ENCODE results near the gene ALLC. TPM values are rescaled to one million over a fixed set of nuclear protein-coding genes. Genes with fewer than 3 reads are reported as not detected.

The ALLC gene
- total RNA-seq, 1 donor from 2014 or later, result not detected

GRCh38 chr2:3642521-3643215 lies 15.3 kb upstream of the ALLC start:
- DNase-seq (ENCODE audit: extremely low spot score, unreplicated experiment), result peak; percentile 80
- Mint-ChIP-seq H3K9me3 (ENCODE audit: unreplicated experiment) (no peaks in the 10 kb centered on the region), H3K4me3 (ENCODE audit: unreplicated experiment) (no peak overlapping the region), H3K36me3 (ENCODE audit: unreplicated experiment) (no peaks in the 10 kb centered on the region), H3K4me1 (ENCODE audit: unreplicated experiment) (no peaks in the 10 kb centered on the region), H3K27ac (ENCODE audit: unreplicated experiment) (no peak overlapping the region), H3K27me3 (ENCODE audit: unreplicated experiment) (no peaks in the 10 kb centered on the region)
- TF ChIP-seq CTCF (IDR thresholded peaks at IDR 0.05), result no peak

- no peaks in the 10 kb centered on the region for H3K4me1 Mint-ChIP-seq (ENCODE audit: unreplicated experiment)
- DNase-seq (ENCODE audit: extremely low spot score, unreplicated experiment), result peak; percentile 79
- no peak overlapping the region for H3K27ac Mint-ChIP-seq (ENCODE audit: unreplicated experiment)
- H3K27me3 Mint-ChIP-seq (ENCODE audit: unreplicated experiment), result no peaks in the 10 kb centered on the region
- no peaks in the 10 kb centered on the region for H3K36me3 Mint-ChIP-seq (ENCODE audit: unreplicated experiment)
- H3K9me3 Mint-ChIP-seq (ENCODE audit: unreplicated experiment), result no peaks in the 10 kb centered on the region
- no peak for TF ChIP-seq CTCF (IDR thresholded peaks at IDR 0.05)
- H3K4me3 Mint-ChIP-seq (ENCODE audit: unreplicated experiment), result no peak overlapping the region
Measured at GRCh38 chr2:3643371-3644245, 14.4 kb upstream of the ALLC start.

- Mint-ChIP-seq H3K4me3 (ENCODE audit: unreplicated experiment) (no peak overlapping the region), H3K9me3 (ENCODE audit: unreplicated experiment) (no peaks in the 10 kb centered on the region), H3K27ac (ENCODE audit: unreplicated experiment) (no peak overlapping the region), H3K36me3 (ENCODE audit: unreplicated experiment) (no peaks in the 10 kb centered on the region), H3K4me1 (ENCODE audit: unreplicated experiment) (no peaks in the 10 kb centered on the region), H3K27me3 (ENCODE audit: unreplicated experiment) (no peaks in the 10 kb centered on the region)
- no peak for TF ChIP-seq CTCF (IDR thresholded peaks at IDR 0.05)
- DNase-seq (ENCODE audit: extremely low spot score, unreplicated experiment), result no peak
Measured at GRCh38 chr2:3644246-3644525, 13.8 kb upstream of the ALLC start.

GRCh38 chr2:3644891-3645605 lies 13.0 kb upstream of the ALLC start:
- H3K36me3 Mint-ChIP-seq (ENCODE audit: unreplicated experiment), result no peaks in the 10 kb centered on the region
- H3K4me3 Mint-ChIP-seq (ENCODE audit: unreplicated experiment), result no peak overlapping the region
- no peak overlapping the region for H3K27ac Mint-ChIP-seq (ENCODE audit: unreplicated experiment)
- no peaks in the 10 kb centered on the region for H3K4me1 Mint-ChIP-seq (ENCODE audit: unreplicated experiment)
- peaks cover 1% of the 10 kb centered on the region for H3K27me3 Mint-ChIP-seq (ENCODE audit: unreplicated experiment)
- no peak for TF ChIP-seq CTCF (IDR thresholded peaks at IDR 0.05)
- DNase-seq (ENCODE audit: extremely low spot score, unreplicated experiment), result no peak
- H3K9me3 Mint-ChIP-seq (ENCODE audit: unreplicated experiment), result no peaks in the 10 kb centered on the region
